ENCODE measurements around the gene SPECC1L.

The SPECC1L gene

GRCh38 chr22:24431309-24432034 is 160.8 kb downstream of the SPECC1L start:
- no peak for DNase-seq (ENCODE audit: low read depth)

- peak; percentile 42 for DNase-seq (ENCODE audit: low read depth)
Measured at GRCh38 chr22:24432059-24432853, 161.6 kb downstream of the SPECC1L start.

GRCh38 chr22:24433001-24433827 is 162.6 kb downstream of the SPECC1L start:
- DNase-seq (ENCODE audit: low read depth): no peak

GRCh38 chr22:24433828-24434470 is 163.3 kb downstream of the SPECC1L start:
- peak; percentile 95 for DNase-seq (ENCODE audit: low read depth)

- no peak for DNase-seq (ENCODE audit: low read depth)
Measured at GRCh38 chr22:24434471-24435322, 164.1 kb downstream of the SPECC1L start.

GRCh38 chr22:24435323-24435645 is 164.7 kb downstream of the SPECC1L start:
- DNase-seq (ENCODE audit: low read depth): no peak

- DNase-seq (ENCODE audit: low read depth): peak; percentile 96
Measured at GRCh38 chr22:24435861-24436371, 165.3 kb downstream of the SPECC1L start.

GRCh38 chr22:24436553-24436952 is 165.9 kb downstream of the SPECC1L start:
- DNase-seq (ENCODE audit: low read depth): no peak

- DNase-seq (ENCODE audit: low read depth): no peak
Measured at GRCh38 chr22:24437091-24437490, 166.5 kb downstream of the SPECC1L start.

- peak; percentile 83 for DNase-seq (ENCODE audit: low read depth)
Measured at GRCh38 chr22:24437741-24438328, 167.2 kb downstream of the SPECC1L start.

GRCh38 chr22:24440270-24440717 is 169.7 kb downstream of the SPECC1L start:
- DNase-seq (ENCODE audit: low read depth): peak; percentile 57

- DNase-seq (ENCODE audit: low read depth): no peak
Measured at GRCh38 chr22:24440718-24441405, 170.2 kb downstream of the SPECC1L start.

GRCh38 chr22:24441406-24442351 is 171.0 kb downstream of the SPECC1L start:
- DNase-seq (ENCODE audit: low read depth): no peak

GRCh38 chr22:24442352-24442744 is 171.7 kb downstream of the SPECC1L start:
- no peak for DNase-seq (ENCODE audit: low read depth)

GRCh38 chr22:24443668-24444067 is 173.0 kb downstream of the SPECC1L start:
- no peak for DNase-seq (ENCODE audit: low read depth)

GRCh38 chr22:24444251-24444650 is 173.6 kb downstream of the SPECC1L start:
- no peak for DNase-seq (ENCODE audit: low read depth)

GRCh38 chr22:24444729-24445466 is 174.3 kb downstream of the SPECC1L start:
- DNase-seq (ENCODE audit: low read depth): no peak

Data from ELR (cell line).